Endodermal cell (in vitro differentiated cells): ENCODE measurements around the gene TBC1D23. TPM values are rescaled to one million over a fixed set of nuclear protein-coding genes. Genes with fewer than 3 reads are reported as not detected.
A peak's percentile ranks its signal among the peaks of the same experiment; 100 is the strongest.

Experiments used
- DNase-seq: peaks from one replicate; pipeline ENCODE4 v3.0.0-alpha.2; 2017
- H3K27ac ChIP-seq: 2 replicates; pipeline ENCODE4 v1.5.1; 2013; ENCODE audit warnings: mild to moderate bottlenecking, low read depth, low read length, moderate library complexity
- H3K27me3 ChIP-seq: 2 replicates; pipeline ENCODE4 v1.6.1; 2013; ENCODE audit warnings: mild to moderate bottlenecking, low read length, moderate library complexity; ENCODE audit not compliant: insufficient read depth, control insufficient read depth, poor library complexity, severe bottlenecking
- H3K36me3 ChIP-seq: 2 replicates; pipeline ENCODE4 v1.7.0; 2013; ENCODE audit warnings: mild to moderate bottlenecking, low read length, moderate library complexity; ENCODE audit not compliant: control insufficient read depth, insufficient read depth
- H3K4me1 ChIP-seq: one replicate; pipeline ENCODE4 v1.7.0; 2013; ENCODE audit warnings: low read length; ENCODE audit not compliant: control insufficient read depth, insufficient read depth
- H3K4me3 ChIP-seq: 2 replicates; pipeline ENCODE4 v1.5.1; 2013; ENCODE audit warnings: mild to moderate bottlenecking, low read length, moderate library complexity
- H3K9ac ChIP-seq: 2 replicates; pipeline ENCODE4 v1.6.1; 2013; ENCODE audit warnings: mild to moderate bottlenecking, low read length, moderate library complexity; ENCODE audit not compliant: poor library complexity, severe bottlenecking; ENCODE audit errors: extremely low read depth
- H3K9me3 ChIP-seq: 2 replicates; pipeline ENCODE4 v1.6.1; 2013; ENCODE audit warnings: mild to moderate bottlenecking, low read length, moderate library complexity; ENCODE audit not compliant: control insufficient read depth
- H3K27ac Mint-ChIP-seq: 2 replicates; pipeline ENCODE4 v1.8.0; 2020; ENCODE audit warnings: mixed read lengths
- H3K27me3 Mint-ChIP-seq: 2 replicates; pipeline ENCODE4 v1.8.0; 2021; ENCODE audit warnings: mild to moderate bottlenecking, mixed read lengths; ENCODE audit not compliant: insufficient read depth
- H3K36me3 Mint-ChIP-seq: 2 replicates; pipeline ENCODE4 v1.8.0; 2020; ENCODE audit warnings: low read depth, mixed read lengths
- H3K4me1 Mint-ChIP-seq: 2 replicates; pipeline ENCODE4 v1.8.0; 2020; ENCODE audit warnings: mixed read lengths
- H3K4me3 Mint-ChIP-seq: 2 replicates; pipeline ENCODE4 v1.8.0; 2020; ENCODE audit warnings: mild to moderate bottlenecking, moderate library complexity, mixed read lengths
- H3K9me3 Mint-ChIP-seq: 2 replicates; pipeline ENCODE4 v1.8.0; 2020; ENCODE audit warnings: mild to moderate bottlenecking, mixed read lengths
- CTCF ChIP-seq: fragments of 200-600 bp; sonication (generic); conservative IDR thresholded peaks from 2 replicates; pipeline ENCODE4 v1.5.0; 2021; ENCODE audit warnings: antibody characterized with exemption, mild to moderate bottlenecking
- WGBS, 2 experiments: methylation state at CpG; one replicate each; pipeline versions ENCODE4 v1.1.5 to v1.1.7; 2013; ENCODE audit warnings: missing lambda C conversion rate in 2 of 2, mixed read lengths in 1 of 2; ENCODE audit not compliant: insufficient coverage in 1 of 2, insufficient read length in 1 of 2; 5-methylcytosine and 5-hydroxymethylcytosine counted together
- long read RNA-seq, 4 experiments: library from polyadenylated mRNA in 2 of 4; library from RNA in 1 of 4; library from capped mRNA in 1 of 4; stranded (forward) in 3 of 4; unstranded in 1 of 4; transcript quantifications; one replicate each; pipeline ENCODE4 v2.0.0, GENCODE V29; 2020 to 2021; ENCODE audit warnings: inconsistent platforms in 1 of 4
- polyA plus RNA-seq, 2 experiments: library from polyadenylated mRNA; stranded (reverse); fragments of 50-300 nt; gene quantifications; one replicate each; pipeline ENCODE4 v1.2.3, GENCODE V29; 2013
- total RNA-seq, 2 donors: library from RNA; stranded (reverse); fragmentation: NEBNext Ultra II Directional in 1 of 2; extraction: Animal tissue kit (Norgen Biotek cat#: 25700) in 1 of 2; gene quantifications; 2 replicates in 1 of 2; 3 replicates in 1 of 2; pipeline ENCODE4 v1.2.1, GENCODE V29; 2021

The TBC1D23 gene
- 10 to 100 TPM; 30.9 to 32.0 TPM for total RNA-seq
- 22.8 TPM for polyA plus RNA-seq (2013, experiment 1 of 2)
- polyA plus RNA-seq (2013, experiment 2 of 2): 24.5 TPM
- long read RNA-seq, experiment 1, partial matches to known transcripts: 3 of 16 reads
- long read RNA-seq, experiment 1, other reads (novel, unspliced or antisense): 8 of 16 reads
- long read RNA-seq, experiment 2, transcript TBC1D23-201 (18 exons, 3,656 nt): major isoform, 32 of 67 reads
- long read RNA-seq, experiment 2, transcript TBC1D23-202 (19 exons, 3,677 nt): minor isoform, 22 of 67 reads
- long read RNA-seq, experiment 2, partial matches to known transcripts: 6 of 67 reads
- long read RNA-seq, experiment 2, other reads (novel, unspliced or antisense): 6 of 67 reads
- long read RNA-seq, experiment 3, transcript TBC1D23-202 (19 exons, 3,677 nt): minor isoform, 36 of 183 reads
- long read RNA-seq, experiment 3, transcript TBC1D23-201 (18 exons, 3,656 nt): major isoform, 95 of 183 reads
- long read RNA-seq, experiment 3, partial matches to known transcripts: 14 of 183 reads
- long read RNA-seq, experiment 3, other reads (novel, unspliced or antisense): 38 of 183 reads
- long read RNA-seq, experiment 4, transcript TBC1D23-201 (18 exons, 3,656 nt): major isoform, 5 of 10 reads
- long read RNA-seq, experiment 4, partial matches to known transcripts: 1 of 10 reads
- long read RNA-seq, experiment 4, other reads (novel, unspliced or antisense): 1 of 10 reads

- H3K27me3 ChIP-seq: no peaks in the 10 kb centered on the region
- Mint-ChIP-seq H3K27ac (peak within 1 kb of the TSS; percentile 97), H3K9me3 (no peaks in the 10 kb centered on the region), H3K4me1 (peaks cover 42% of the 10 kb centered on the region), H3K36me3 (no peaks in the 10 kb centered on the region), H3K27me3 (no peaks in the 10 kb centered on the region), H3K4me3 (peak within 1 kb of the TSS; percentile 91)
- no peaks in the 10 kb centered on the region for H3K36me3 ChIP-seq
- peak; percentile 99 for DNase-seq
- WGBS, 2 experiments: 0% methylated on average over 5 to 49 of the region's 49 CpGs
- H3K27ac ChIP-seq: peak within 1 kb of the TSS; percentile 79
- TF ChIP-seq CTCF: no peak
- peak within 1 kb of the TSS; percentile 98 for H3K4me3 ChIP-seq
- H3K9ac ChIP-seq: peak within 1 kb of the TSS; percentile 88
- peaks cover 6% of the 10 kb centered on the region for H3K4me1 ChIP-seq
- no peaks in the 10 kb centered on the region for H3K9me3 ChIP-seq
Measured at GRCh38 chr3:100260685-100261484, at the start of gene TBC1D23. Gene TBC1D23 (plus strand): TSS chr3:100260992. CDS start chr3:100261019, 27 bp downstream.

GRCh38 chr3:100213891-100214573 lies 46.8 kb upstream of the TBC1D23 start:
- H3K9ac ChIP-seq: no peak overlapping the region
- Mint-ChIP-seq H3K36me3 (no peaks in the 10 kb centered on the region), H3K27ac (no peak overlapping the region), H3K9me3 (peaks cover 6% of the 10 kb centered on the region), H3K27me3 (no peaks in the 10 kb centered on the region), H3K4me1 (peaks cover 8% of the 10 kb centered on the region), H3K4me3 (no peak overlapping the region)
- no peaks in the 10 kb centered on the region for H3K27me3 ChIP-seq
- no peaks in the 10 kb centered on the region for H3K9me3 ChIP-seq
- H3K4me1 ChIP-seq: no peaks in the 10 kb centered on the region
- DNase-seq: no peak
- WGBS, 2 experiments: 93 to 96% methylated on average over 6 to 7 of the region's 7 CpGs
- H3K4me3 ChIP-seq: no peak overlapping the region
- no peak overlapping the region for H3K27ac ChIP-seq
- no peaks in the 10 kb centered on the region for H3K36me3 ChIP-seq
- TF ChIP-seq CTCF: no peak

- H3K27ac Mint-ChIP-seq: no peak overlapping the region
- H3K36me3 Mint-ChIP-seq: peaks cover 3% of the 10 kb centered on the region
- H3K9me3 Mint-ChIP-seq: peaks cover 11% of the 10 kb centered on the region
- peaks cover 8% of the 10 kb centered on the region for H3K4me1 Mint-ChIP-seq
- peaks cover 4% of the 10 kb centered on the region for H3K9me3 ChIP-seq
- no peaks in the 10 kb centered on the region for H3K27me3 ChIP-seq
- H3K4me3 Mint-ChIP-seq: no peak overlapping the region
- 79 to 88% methylated on average over 3 to 5 of the region's 5 CpGs for WGBS, 2 experiments
- DNase-seq: no peak
- no peak overlapping the region for H3K9ac ChIP-seq
- H3K4me1 ChIP-seq: no peaks in the 10 kb centered on the region
- H3K4me3 ChIP-seq: no peak overlapping the region
- no peaks in the 10 kb centered on the region for H3K36me3 ChIP-seq
- no peak for TF ChIP-seq CTCF
- H3K27me3 Mint-ChIP-seq: no peaks in the 10 kb centered on the region
- H3K27ac ChIP-seq: no peak overlapping the region
Measured at GRCh38 chr3:100214574-100214964, 46.2 kb upstream of the TBC1D23 start.
